ENCODE measurements around the gene CBX3.
"Not testable (repeated sequence)": the region's sequence is repeated elsewhere in the genome, so short reads cannot be mapped to it uniquely, and the experiment has no call there.

DNA sequence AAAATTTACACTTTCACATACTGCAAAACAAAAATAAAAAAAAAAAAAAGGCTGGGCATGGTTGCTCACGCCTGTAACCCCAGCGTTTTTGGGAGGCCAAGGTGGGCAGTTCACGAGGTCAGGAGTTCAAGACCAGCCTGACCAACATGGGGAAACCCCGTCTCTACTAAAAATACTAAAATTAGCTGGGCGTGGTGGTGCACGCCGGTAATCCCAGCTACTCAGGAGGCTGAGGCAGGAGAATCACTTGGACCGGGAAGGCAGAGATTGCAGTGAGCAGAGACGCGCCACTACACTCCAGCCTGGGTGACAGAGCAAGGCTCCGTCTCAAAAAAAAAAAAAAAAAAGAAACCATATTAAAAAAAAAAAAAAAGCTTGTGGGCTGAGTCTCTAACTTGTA lies 6.8 kb upstream of the CBX3 start:
- not testable (repeated sequence) for TF ChIP-seq ASH2L (IDR thresholded peaks at IDR 0.05; ENCODE audit: low read length); CEBPB (IDR thresholded peaks at IDR 0.05; ENCODE audit: low read depth, low read length); EGR1 (IDR thresholded peaks at IDR 0.05; ENCODE audit: borderline replicate concordance, low read depth, low read length)
- TF ChIP-seq, protein P1, sequence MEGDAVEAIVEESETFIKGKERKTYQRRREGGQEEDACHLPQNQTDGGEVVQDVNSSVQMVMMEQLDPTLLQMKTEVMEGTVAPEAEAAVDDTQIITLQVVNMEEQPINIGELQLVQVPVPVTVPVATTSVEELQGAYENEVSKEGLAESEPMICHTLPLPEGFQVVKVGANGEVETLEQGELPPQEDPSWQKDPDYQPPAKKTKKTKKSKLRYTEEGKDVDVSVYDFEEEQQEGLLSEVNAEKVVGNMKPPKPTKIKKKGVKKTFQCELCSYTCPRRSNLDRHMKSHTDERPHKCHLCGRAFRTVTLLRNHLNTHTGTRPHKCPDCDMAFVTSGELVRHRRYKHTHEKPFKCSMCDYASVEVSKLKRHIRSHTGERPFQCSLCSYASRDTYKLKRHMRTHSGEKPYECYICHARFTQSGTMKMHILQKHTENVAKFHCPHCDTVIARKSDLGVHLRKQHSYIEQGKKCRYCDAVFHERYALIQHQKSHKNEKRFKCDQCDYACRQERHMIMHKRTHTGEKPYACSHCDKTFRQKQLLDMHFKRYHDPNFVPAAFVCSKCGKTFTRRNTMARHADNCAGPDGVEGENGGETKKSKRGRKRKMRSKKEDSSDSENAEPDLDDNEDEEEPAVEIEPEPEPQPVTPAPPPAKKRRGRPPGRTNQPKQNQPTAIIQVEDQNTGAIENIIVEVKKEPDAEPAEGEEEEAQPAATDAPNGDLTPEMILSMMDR (IDR thresholded peaks at IDR 0.05; ENCODE audit: control extremely low read depth in 1 of 3, insufficient read depth in 1 of 3, low read depth in 1 of 3, low read length in 3 of 3) = not testable (repeated sequence)

Data from H1 (cell line).